GM12878 (cell line): ENCODE data around the gene LCN1. TPM values are rescaled to one million over a fixed set of nuclear protein-coding genes. Genes with fewer than 3 reads are reported as not detected.
"Not testable (repeated sequence)": the region's sequence is repeated elsewhere in the genome, so short reads cannot be mapped to it uniquely, and the experiment has no call there.

Experiments
- ATAC-seq: fragments of 200-7000 bp; cut with Tn5 transposase; 3 replicates; pipeline ENCODE4 v1.9.1; 2020; ENCODE audit warnings: mild to moderate bottlenecking, moderate library complexity
- BruUV-seq: library from RNA; stranded (reverse); fragments of 400-500 nt; replicated peaks from 2 replicates; lab custom pipeline; 2021; lab: Mats Ljungman, UMichigan
- CTCF ChIA-PET: fragments of 300-600 bp; sonication (Branson Sonifier 250); formaldehyde crosslinking; extraction: SDS; loops from one replicate; lab custom pipeline; 2021; ENCODE audit warnings: inconsistent platforms; lab: Yijun Ruan, JAX
- POLR2A ChIA-PET: fragments of 350-600 bp; formaldehyde crosslinking; extraction: SDS; loops from one replicate; lab custom pipeline; 2021; ENCODE audit warnings: inconsistent platforms; lab: Charles Lee
- RAD21 ChIA-PET: fragments of 300-600 bp; sonication (Branson Sonifier 250); formaldehyde crosslinking; loops from one replicate; lab custom pipeline; 2023; ENCODE audit warnings: antibody characterized with exemption; ENCODE audit not compliant: unreplicated experiment; lab: Charles Lee
- SMC1A ChIA-PET: fragments of 300-600 bp; sonication (Branson Sonifier 250); formaldehyde crosslinking; loops from one replicate; lab custom pipeline; 2023; ENCODE audit not compliant: unreplicated experiment, uncharacterized antibody; lab: Charles Lee
- DNase-seq: peaks from one replicate; pipeline ENCODE4 v3.0.0-alpha.2; 2011; ENCODE audit warnings: low read depth, low spot score
- FAIRE-seq: peaks from 3 replicates; lab custom pipeline; 2011; peaks lifted over from hg19 to GRCh38; lab: Jason Lieb, UNC
- H2AFZ ChIP-seq: 2 replicates; pipeline ENCODE4 v1.6.0; 2011; ENCODE audit warnings: low read depth, low read length, control low read depth; ENCODE audit not compliant: control insufficient read depth
- H3K27ac ChIP-seq: 2 replicates; pipeline ENCODE4 v1.5.1; 2011; ENCODE audit warnings: control low read depth; ENCODE audit not compliant: control insufficient read depth, insufficient read depth
- H3K27me3 ChIP-seq, 2 experiments: replicated peaks in 1 of 2; 2 replicates each; pipeline versions ENCODE4 v1.6.0 to v1.6.1; 2011; ENCODE audit warnings: low read length in 1 of 2; ENCODE audit not compliant: control insufficient read depth in 2 of 2, insufficient read depth in 2 of 2
- H3K36me3 ChIP-seq, 2 experiments: 2 replicates each; pipeline ENCODE4 v1.5.1; 2011; ENCODE audit warnings: low read length in 1 of 2; ENCODE audit not compliant: control insufficient read depth in 2 of 2, insufficient read depth in 2 of 2
- H3K4me1 ChIP-seq: 2 replicates; pipeline ENCODE4 v1.6.1; 2011; ENCODE audit warnings: mild to moderate bottlenecking, low read length, moderate library complexity, mixed read lengths; ENCODE audit not compliant: control insufficient read depth, insufficient read depth
- H3K4me2 ChIP-seq: 2 replicates; pipeline ENCODE4 v1.6.0; 2011; ENCODE audit warnings: control low read depth; ENCODE audit not compliant: control insufficient read depth, insufficient read depth
- H3K4me3 ChIP-seq: fragments of 200-600 bp; sonication (generic); 2 replicates; pipeline ENCODE4 v1.5.1; 2016
- H3K79me2 ChIP-seq: 2 replicates; pipeline ENCODE4 v1.6.0; 2011; ENCODE audit warnings: low read length; ENCODE audit not compliant: control insufficient read depth, insufficient read depth
- H3K9ac ChIP-seq: 2 replicates; pipeline ENCODE4 v1.8.0; 2011; ENCODE audit warnings: low read length, control low read depth, mixed read lengths; ENCODE audit not compliant: control insufficient read depth, insufficient read depth
- H3K9me3 ChIP-seq: replicated peaks from 3 replicates; pipeline ENCODE4 v1.5.1; 2011; ENCODE audit warnings: mild to moderate bottlenecking, low read length; ENCODE audit not compliant: control insufficient read depth, insufficient read depth
- H4K20me1 ChIP-seq: 2 replicates; pipeline ENCODE4 v1.6.0; 2011; ENCODE audit not compliant: control insufficient read depth, insufficient read depth
- EGR1 ChIP-seq, 2 experiments: IDR thresholded peaks; 1 replicate in 1 of 2; 2 replicates in 1 of 2; pipeline ENCODE4 v1.6.1; 2011 to 2012; ENCODE audit warnings: low read depth in 2 of 2, low read length in 2 of 2, borderline replicate concordance in 1 of 2, mild to moderate bottlenecking in 1 of 2, moderate library complexity in 1 of 2
- HCFC1 ChIP-seq: fragments of 150-350 bp; IDR thresholded peaks from 2 replicates; pipeline ENCODE4 v1.6.1; 2014; ENCODE audit warnings: low read length
- ZNF217 ChIP-seq: fragments of 450-650 bp; IDR thresholded peaks from 2 replicates; pipeline ENCODE4 v1.6.1; 2017; ENCODE audit warnings: antibody characterized with exemption, mild to moderate bottlenecking
- WGBS: methylation state at CpG from one replicate; pipeline ENCODE4 v1.1.6; 2016; ENCODE audit warnings: low lambda C conversion rate; ENCODE audit not compliant: insufficient replicate concordance, insufficient coverage; ENCODE audit errors: missing lambda C conversion rate; 5-methylcytosine and 5-hydroxymethylcytosine counted together
- in situ Hi-C: fragments of 300-500 bp; cut with MboI; formaldehyde crosslinking; loops from 9 replicates; pipeline ENCODE4 v1.14.3; 2018; ENCODE audit warnings: mixed read lengths
- intact Hi-C: fragments of 100-400 bp; cut with micrococcal nuclease; formaldehyde crosslinking; loops from one replicate; pipeline ENCODE4 v1.14.2; 2022; ENCODE audit not compliant: unreplicated experiment
- polyA plus RNA-seq, 11 experiments: library from polyadenylated mRNA; depleted of rRNA in 4 of 11; unstranded in 6 of 11; stranded (reverse) in 5 of 11; fragments of >200 nt; fragmentation: Nextera tagmentation in 4 of 11; fragmentation: Illumina TruSeq in 1 of 11; extraction: Ambion mirVana in 4 of 11; extraction: Trizol in 1 of 11; gene quantifications; 1 replicate in 1 of 11; 2 replicates in 10 of 11; pipeline versions ENCODE4 v1.2.1 to v1.2.3, GENCODE V29; 2011 to 2016; ENCODE audit warnings: inconsistent platforms in 2 of 11, missing spikeins in 2 of 11, low read depth in 1 of 11
- total RNA-seq, 4 experiments: library from RNA; depleted of rRNA in 3 of 4; stranded (reverse); fragments of >200 nt in 3 of 4; fragmentation: Illumina TruSeq in 1 of 4; extraction: Trizol in 1 of 4; gene quantifications; 2 replicates each; pipeline versions ENCODE4 v1.2.1 to v1.2.3, GENCODE V29; 2013 to 2021

The LCN1 gene
- total and polyA plus RNA-seq, 10 of the 15 experiments (the other 5 are each of a cell fraction or from before 2014, with no cell fraction given), result not detected

DNA sequence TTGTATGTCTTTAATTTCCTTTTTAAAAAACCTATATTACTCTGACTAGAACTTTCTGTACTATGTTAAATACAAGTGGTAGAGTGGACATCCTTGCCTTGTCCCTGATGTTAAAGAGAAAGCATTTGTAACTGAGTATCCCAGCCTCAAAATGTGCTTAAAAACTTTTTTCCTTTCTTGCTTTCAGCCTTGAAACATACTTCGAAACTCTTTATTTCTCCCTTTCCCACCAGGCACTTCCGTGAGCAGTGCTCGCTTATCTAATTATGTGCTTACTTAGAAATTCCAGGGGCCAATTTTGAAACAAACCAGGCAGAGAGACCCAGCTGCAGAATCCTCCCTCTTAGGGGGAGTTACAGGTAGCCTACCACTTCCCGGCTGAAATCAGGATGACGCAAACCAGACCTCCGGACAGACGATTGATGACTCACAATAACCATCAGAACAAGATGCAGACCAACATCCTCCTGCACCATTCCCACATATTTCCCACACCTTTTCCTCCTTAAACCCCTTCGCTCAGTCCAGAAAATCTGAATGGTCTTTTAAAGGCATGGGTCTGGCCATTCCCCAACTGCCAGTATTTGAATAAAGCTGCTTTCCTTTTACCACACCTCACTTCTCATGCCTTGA lies 22.1 kb downstream of the LCN1 start:
- H3K9me3 ChIP-seq, H3K4me1 ChIP-seq, H3K27me3 ChIP-seq, CTCF ChIA-PET, POLR2A ChIA-PET, H2AFZ ChIP-seq, H3K4me2 ChIP-seq, H3K36me3 ChIP-seq, H3K27ac ChIP-seq, in situ Hi-C loops, BruUV-seq, RAD21 ChIA-PET, ATAC-seq, H3K79me2 ChIP-seq, H3K9ac ChIP-seq, H3K4me3 ChIP-seq, intact Hi-C loops, SMC1A ChIA-PET, H4K20me1 ChIP-seq, DNase-seq, FAIRE-seq: not testable (repeated sequence)
- 47% methylated on average over 8 of the region's 8 CpGs for WGBS

GRCh38 chr9:135544981-135545635 lies 23.9 kb downstream of the LCN1 start:
- in situ Hi-C loops, result no loop called here
- DNase-seq, result no peak
- no TSS peak for BruUV-seq
- no peaks in the 10 kb centered on the region for H3K9me3 ChIP-seq
- 54% methylated on average over 18 of the region's 18 CpGs for WGBS
- no peak overlapping the region for H3K4me2 ChIP-seq
- no peak overlapping the region for H2AFZ ChIP-seq
- CTCF ChIA-PET, result no interaction called here
- no peak for ATAC-seq
- H3K9ac ChIP-seq, result no peak overlapping the region
- no peak for TF ChIP-seq HCFC1
- TF ChIP-seq EGR1 (IDR thresholded peaks at IDR 0.05; ENCODE audit: borderline replicate concordance in 1 of 2, low read depth in 2 of 2, low read length in 2 of 2), result no peak
- TF ChIP-seq ZNF217, result no peak
- no peak for FAIRE-seq
- SMC1A ChIA-PET, result no interaction called here
- H3K27me3 ChIP-seq, result no peaks in the 10 kb centered on the region
- H3K36me3 ChIP-seq, result no peaks in the 10 kb centered on the region
- H3K4me3 ChIP-seq, result no peak overlapping the region
- H3K4me1 ChIP-seq, result no peaks in the 10 kb centered on the region
- intact Hi-C loops, result no loop called here
- no peaks in the 10 kb centered on the region for H3K79me2 ChIP-seq
- no peaks in the 10 kb centered on the region for H4K20me1 ChIP-seq
- no peak overlapping the region for H3K27ac ChIP-seq
- POLR2A ChIA-PET, result no interaction called here
- RAD21 ChIA-PET, result no interaction called here

DNA sequence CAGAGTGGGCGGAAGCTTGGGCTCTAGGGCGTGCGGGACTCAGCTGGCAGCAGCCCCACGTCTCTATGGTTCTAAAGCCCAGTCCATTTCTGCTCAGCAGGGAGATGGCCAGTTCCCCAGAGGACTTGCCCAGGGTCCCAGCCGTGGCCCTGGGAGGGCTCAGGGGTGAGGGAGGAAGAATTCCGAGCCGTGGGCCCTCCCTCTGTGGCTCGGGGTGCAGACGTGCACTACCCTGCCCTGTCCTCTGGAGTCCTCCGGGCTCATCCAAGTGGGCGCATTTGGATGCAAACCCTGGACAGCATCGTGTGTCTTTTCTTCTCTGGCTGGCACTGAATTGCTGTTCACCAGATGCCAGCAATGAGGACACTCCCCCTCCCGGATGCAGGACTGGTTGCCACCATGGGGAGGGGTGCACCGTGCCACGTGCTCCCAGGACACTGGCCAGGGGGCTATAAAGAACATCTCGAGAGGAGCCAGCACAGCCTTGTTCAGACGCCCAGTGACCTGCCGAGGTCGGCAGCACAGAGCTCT lies 24.5 kb downstream of the LCN1 start, which contains the start of gene OBP2A:
Gene OBP2A, plus strand, starts transcription at position 481 of the 531 bp plus-strand sequence. CDS start 55 bp downstream, outside the sequence.
- H3K36me3 ChIP-seq, DNase-seq, H3K9me3 ChIP-seq, H3K4me1 ChIP-seq, FAIRE-seq, H2AFZ ChIP-seq, H3K4me2 ChIP-seq, H3K27ac ChIP-seq, POLR2A ChIA-PET, RAD21 ChIA-PET, H3K79me2 ChIP-seq, H3K27me3 ChIP-seq, H4K20me1 ChIP-seq, BruUV-seq, CTCF ChIA-PET, H3K4me3 ChIP-seq, intact Hi-C loops, ATAC-seq, SMC1A ChIA-PET, H3K9ac ChIP-seq, in situ Hi-C loops: not testable (repeated sequence)
- WGBS, result 40% methylated on average over 13 of the region's 19 CpGs
